Measurements from ENCODE around the gene PAEP.

GRCh38 chr9:135555203-135555602 lies 6.4 kb upstream of the PAEP start:
- no peak for TF ChIP-seq CTCF (IDR thresholded peaks at IDR 0.05; ENCODE audit: low read depth, low read length, missing input control)
- no peak for TF ChIP-seq GABPA (IDR thresholded peaks at IDR 0.05 in 1 of 2, conservative IDR thresholded peaks at IDR 0.05 in 1 of 2)
- TF ChIP-seq RXRA (IDR thresholded peaks at IDR 0.05): no peak
- TF ChIP-seq ZBTB33 (IDR thresholded peaks at IDR 0.05): no peak
